Right hindlimb (tissue), 1 donor: ENCODE data around the gene TSPAN13.

Experiments
- DNase-seq: peaks from one replicate; pipeline ENCODE4 v3.0.0-alpha.2; 2018

Gene TSPAN13

DNA sequence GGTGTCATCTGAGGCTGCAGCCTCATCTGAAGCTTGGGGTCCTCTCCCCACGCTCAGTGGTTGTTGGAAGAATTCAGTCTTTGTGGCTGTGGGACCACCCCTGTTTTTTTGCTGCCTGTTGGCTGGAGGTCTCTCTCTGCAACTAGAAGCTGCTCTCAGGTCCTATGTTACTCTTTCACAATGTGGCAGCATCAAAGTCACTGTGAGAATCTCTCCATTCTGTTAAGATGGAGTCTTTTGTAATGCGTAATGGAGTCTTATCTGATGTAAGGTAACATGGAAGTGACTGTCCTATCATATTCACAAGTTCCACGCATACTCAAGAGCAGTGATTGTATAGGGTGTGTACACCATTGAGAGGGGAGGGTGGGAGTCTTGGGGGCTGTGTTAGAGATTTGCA lies 24.9 kb downstream of the TSPAN13 start:
- no peak for DNase-seq

GRCh38 chr7:16779051-16779450 lies 25.5 kb downstream of the TSPAN13 start:
- DNase-seq = no peak

- DNase-seq = no peak
These were observed 27.0 kb downstream of the TSPAN13 start for GRCh38 chr7:16780596-16780995.

DNA sequence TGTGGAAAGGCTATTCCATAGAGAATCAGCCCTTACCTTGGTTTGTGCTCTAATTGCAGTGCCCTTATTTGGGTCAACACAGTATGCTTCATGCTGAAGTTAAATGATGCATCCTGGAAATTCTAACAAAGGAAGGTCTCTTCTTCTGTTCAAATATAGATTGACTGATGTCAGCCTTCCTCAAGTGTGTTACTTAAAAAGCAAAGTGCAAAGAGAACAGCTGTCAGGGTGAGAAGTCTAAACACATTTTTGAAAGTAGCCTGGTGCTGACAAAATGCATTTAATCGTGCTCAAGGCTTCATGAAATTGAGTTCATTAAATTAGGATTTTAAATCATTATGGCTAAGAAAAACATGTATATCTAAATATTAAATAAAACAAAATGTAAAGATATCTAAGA lies 31.8 kb downstream of the TSPAN13 start:
- DNase-seq = no peak

- no peak for DNase-seq
These were observed 32.3 kb downstream of the TSPAN13 start for GRCh38 chr7:16785846-16786245.

DNA sequence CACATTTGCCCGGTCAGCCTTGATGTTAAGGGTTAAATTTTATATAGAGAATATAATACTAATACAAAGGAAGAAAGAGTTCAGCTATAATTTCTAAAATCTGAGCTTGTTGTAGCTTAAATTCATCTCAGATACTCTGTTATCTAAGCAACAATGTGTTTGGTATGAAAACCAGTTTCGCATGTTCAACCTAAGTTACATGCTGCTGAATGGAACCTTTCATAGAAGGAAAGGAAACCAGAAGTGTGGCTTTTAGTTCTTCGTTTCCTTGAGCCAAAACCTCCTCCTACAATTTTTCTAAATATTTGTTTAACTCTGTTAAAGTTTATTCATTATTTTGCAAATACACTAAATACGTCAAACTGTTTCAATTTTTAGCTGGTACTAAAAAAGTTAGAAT lies 32.7 kb downstream of the TSPAN13 start:
- no peak for DNase-seq

DNA sequence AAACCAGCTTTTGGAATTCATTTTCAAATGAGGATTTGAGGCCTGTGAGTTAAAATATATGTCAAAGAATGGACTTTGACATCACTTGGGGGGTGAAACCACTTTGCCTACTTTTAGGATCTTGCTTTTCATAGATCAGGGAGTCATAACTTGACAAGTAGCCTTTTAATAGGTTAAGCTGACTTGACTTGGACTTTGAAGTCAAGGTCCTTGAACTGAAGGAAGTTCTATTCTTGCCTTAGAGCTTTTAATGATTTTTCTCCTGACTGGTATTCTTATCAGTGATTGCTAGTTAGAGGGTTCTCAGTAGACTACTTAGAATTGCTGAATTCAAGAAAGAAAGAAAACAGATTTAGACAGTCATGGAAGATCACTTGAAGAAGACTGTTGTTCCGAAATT lies 33.6 kb downstream of the TSPAN13 start:
- DNase-seq = no peak

GRCh38 chr7:16791071-16791470 lies 37.5 kb downstream of the TSPAN13 start:
- no peak for DNase-seq

- no peak for DNase-seq
These were observed 38.5 kb downstream of the TSPAN13 start for GRCh38 chr7:16791905-16792698.

GRCh38 chr7:16794986-16795385 lies 41.4 kb downstream of the TSPAN13 start:
- DNase-seq = no peak

- no peak for DNase-seq
These were observed 42.1 kb downstream of the TSPAN13 start for GRCh38 chr7:16795624-16796023.

DNA sequence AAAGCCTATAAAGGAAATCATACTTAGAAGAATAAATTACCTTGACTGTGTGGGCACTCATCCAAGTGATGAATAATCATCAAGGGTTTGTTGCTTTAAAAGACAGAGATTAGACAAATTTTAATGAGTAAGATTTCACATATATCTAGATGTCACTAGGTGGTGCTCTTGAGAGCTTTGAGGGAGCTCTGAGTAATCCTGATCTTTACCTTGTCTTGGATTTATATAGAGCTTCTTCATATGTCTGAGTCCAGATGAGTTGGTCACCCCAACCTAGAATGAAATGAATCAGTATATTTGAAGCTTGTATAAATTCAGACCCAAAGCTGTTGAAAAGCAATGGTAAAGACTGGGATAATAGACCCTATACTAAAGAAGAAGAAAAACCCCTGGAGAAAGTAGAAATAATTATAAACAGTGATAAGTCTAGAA lies 47.6 kb downstream of the TSPAN13 start:
- DNase-seq = no peak

DNA sequence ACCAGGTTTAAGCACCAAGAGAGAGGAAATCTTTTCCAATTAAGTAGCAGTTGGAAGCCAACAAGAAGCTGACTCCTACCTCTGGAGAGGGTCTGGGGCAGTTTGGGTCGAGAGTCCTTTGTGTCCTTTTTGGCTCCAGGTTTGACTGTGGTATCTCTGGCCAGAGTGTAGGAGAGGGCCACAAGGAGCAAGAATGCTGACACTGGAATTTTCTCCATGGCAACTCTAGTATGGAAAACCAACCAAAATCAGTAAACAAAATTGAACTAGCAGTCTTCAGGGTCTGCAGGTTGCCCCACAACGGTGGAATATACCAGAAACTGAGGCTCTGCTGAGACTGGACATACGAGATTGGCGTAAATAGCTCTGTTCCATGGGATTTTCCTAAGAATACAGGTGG lies 48.0 kb downstream of the TSPAN13 start:
- DNase-seq = no peak

DNA sequence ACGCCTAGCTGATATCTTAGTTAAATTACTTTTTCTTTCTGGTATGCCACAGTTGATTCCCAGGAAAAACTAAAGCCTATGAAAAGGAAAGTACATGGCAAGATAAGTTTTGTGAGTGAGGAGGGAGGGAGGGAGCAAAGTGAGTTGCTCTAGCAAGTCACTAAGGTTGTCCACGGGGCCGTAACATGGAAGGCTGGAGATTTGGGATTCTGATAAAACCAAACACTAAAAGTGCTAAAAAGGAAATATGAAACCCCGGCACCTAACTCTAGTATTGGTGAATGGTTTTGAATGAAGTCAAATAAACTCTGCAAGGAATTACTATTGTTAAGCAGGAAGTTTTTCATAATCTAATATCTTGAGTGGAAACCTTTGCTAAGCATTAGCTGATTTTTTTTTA lies 49.6 kb downstream of the TSPAN13 start:
- DNase-seq = no peak

GRCh38 chr7:16803881-16804673 lies 50.5 kb downstream of the TSPAN13 start:
- DNase-seq = no peak

DNA sequence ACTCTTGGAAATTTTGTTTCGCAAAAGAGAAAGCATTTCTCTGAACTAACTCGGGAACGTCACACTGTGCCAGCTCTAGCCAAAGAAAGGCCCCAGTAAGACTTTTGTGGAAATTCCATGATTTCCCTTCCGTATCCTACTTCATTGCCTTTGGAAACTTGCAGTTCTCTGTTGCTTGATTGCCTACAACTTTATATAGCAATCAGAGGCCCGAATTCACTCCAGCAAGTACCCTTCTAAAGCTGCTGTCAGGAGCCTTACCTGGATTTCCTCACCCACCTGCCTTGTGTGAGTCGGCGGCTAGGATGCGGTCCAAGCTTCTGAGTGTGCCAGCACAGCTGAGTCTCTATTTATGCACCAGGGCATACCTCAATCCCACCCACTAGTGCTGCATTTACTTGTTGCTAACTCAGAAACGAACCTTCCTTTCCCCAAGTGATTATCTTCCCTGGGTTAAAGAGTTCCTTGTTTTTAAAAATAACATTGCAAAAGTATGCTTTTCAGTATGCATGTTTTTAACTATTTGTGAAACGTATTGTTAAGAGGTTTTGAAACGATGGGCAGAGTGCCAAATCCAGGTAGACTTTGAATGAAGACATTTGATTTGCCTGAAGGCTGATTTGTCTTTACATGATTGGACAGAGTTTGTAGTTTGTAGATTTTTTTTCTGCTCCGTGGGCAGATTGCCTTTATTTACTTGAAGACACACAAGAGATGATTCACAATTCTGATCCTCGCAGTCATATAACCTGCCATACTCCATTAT lies 51.3 kb downstream of the TSPAN13 start, which contains the start of gene AGR2:
Gene AGR2 (minus strand): TSS at position 326 of the 766 bp plus-strand sequence. CDS start 3,203 bp downstream, outside the sequence.
- no peak for DNase-seq

GRCh38 chr7:16805441-16805840 lies 51.9 kb downstream of the TSPAN13 start:
- no peak for DNase-seq

DNA sequence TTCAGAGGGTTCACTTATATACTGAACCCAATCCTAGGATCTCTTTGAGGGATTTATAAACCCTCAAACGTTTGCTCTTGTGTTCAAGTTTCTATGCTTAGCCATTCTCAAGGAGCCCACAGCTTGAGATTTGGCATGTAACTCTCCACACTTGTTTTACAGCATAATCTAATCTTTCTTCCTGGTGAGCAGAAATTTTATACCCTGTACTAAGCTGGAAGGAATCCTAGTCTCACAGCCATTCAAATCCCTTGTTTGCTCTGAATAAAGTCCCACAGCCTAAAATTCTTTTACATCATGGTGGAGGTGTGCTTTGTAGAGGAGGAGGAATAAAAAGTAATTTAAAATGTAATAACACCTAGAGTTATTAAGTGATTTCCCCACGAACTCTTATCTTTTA lies 56.6 kb downstream of the TSPAN13 start:
- no peak for DNase-seq

DNA sequence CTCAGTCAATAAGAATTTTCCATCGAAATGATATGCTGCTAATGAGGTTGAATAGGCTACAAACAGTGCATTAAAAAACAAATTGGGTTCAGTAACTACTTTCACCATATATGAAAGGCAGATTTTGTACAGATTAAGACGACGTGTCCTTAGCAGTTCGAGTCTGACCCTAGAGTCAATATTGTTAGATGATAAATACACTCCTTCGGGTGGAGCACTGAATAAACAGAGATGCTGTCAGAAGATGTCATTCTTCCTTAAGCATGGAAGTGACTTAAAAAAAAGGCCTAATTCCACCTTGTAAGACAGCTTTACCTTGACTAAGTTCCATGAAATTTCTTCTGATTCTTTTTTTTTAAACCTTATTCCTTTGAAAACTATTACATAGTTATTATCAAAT lies 57.0 kb downstream of the TSPAN13 start:
- DNase-seq = no peak

DNA sequence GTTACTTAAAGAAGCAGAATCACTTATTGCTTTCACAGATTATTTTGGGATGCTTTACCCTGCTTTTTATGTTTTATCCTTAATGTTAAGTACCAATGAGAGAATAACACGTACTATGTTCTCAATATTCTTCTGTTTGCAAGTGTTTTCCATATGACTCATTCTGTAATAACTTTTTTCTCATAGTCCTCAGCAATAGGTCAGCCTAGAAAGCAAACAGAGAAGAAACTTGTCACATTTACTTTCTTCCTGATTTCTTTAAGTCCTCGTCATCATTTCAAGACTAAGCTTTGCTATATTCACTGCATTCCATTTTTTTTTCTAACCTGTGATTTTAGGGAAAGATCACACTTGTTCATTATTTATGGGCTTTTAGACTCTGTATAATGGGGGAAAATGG lies 58.0 kb downstream of the TSPAN13 start:
- DNase-seq = no peak

DNA sequence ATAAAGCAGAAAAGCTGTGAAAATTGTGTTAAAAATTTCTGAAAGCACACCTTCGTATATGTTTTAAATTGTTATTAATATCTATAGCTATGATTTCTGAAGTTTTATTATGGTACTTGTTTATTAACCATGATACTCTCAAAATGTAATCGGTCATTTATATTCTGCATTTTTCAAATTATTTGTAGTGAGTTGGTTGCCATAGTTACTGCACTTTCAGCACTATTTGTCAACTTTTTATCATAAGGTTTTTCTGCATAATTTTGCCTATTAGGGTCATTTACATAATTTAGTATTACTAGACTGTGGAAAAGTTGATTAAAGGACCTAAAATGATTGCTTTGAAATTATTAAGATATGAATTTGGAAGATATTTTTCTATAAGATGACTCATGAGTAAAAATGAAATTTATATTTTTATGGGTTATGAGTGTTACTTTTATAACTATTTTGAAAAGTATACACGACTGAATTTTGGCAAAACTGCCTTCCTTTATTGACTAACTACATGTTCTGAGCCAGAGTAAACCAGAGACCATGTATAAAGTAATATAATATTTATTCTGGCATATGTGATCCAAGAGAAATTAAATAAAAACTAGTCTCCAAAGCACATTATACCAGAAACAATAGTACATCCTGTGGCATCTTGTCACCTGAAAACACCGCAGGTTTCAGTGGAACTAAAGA lies 59.1 kb downstream of the TSPAN13 start:
- DNase-seq = no peak

DNA sequence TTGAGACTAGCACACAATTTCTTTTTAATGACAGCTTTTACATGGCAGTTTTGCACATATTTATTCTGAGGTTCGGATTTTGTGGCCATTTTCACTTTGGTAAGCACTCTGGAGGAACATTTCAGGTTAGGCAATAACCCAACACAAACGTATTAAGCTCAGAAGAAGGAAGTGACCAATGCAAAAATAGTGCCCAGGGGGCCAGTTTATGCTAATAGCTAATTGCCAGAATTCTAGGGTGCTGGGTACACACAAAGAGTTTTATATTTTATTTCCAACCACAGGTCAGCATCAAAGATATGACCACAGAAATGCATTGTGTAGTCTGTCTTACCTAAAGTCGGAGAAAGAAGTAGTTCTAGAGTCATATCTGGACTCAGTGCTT lies 59.7 kb downstream of the TSPAN13 start:
- DNase-seq = no peak

GRCh38 chr7:16815001-16815400 lies 61.4 kb downstream of the TSPAN13 start:
- DNase-seq = no peak
